WTC11 (cell line): ENCODE data around the gene ORM1.

Source experiments
- NFE2L1 ChIP-seq: sonication (generic); formaldehyde crosslinking; IDR thresholded peaks from 2 replicates; pipeline ENCODE4 v1.8.1; 2023; ENCODE audit warnings: missing genetic modification reagents
- TF ChIP-seq, protein P1 (sequence below): fragments of 200-600 bp; IDR thresholded peaks from 2 replicates; pipeline ENCODE4 v1.8.0; 2022; ENCODE audit warnings: antibody characterized with exemption
- TF ChIP-seq, protein P2 (sequence below): fragments of 250-450 bp; sonication (Bioruptor Pico); conservative IDR thresholded peaks from 2 replicates; pipeline ENCODE4 v1.9.0; 2021; ENCODE audit warnings: mild to moderate bottlenecking

- TF ChIP-seq, protein P1, sequence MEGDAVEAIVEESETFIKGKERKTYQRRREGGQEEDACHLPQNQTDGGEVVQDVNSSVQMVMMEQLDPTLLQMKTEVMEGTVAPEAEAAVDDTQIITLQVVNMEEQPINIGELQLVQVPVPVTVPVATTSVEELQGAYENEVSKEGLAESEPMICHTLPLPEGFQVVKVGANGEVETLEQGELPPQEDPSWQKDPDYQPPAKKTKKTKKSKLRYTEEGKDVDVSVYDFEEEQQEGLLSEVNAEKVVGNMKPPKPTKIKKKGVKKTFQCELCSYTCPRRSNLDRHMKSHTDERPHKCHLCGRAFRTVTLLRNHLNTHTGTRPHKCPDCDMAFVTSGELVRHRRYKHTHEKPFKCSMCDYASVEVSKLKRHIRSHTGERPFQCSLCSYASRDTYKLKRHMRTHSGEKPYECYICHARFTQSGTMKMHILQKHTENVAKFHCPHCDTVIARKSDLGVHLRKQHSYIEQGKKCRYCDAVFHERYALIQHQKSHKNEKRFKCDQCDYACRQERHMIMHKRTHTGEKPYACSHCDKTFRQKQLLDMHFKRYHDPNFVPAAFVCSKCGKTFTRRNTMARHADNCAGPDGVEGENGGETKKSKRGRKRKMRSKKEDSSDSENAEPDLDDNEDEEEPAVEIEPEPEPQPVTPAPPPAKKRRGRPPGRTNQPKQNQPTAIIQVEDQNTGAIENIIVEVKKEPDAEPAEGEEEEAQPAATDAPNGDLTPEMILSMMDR: no peak
- TF ChIP-seq NFE2L1: no peak
- TF ChIP-seq, protein P2, sequence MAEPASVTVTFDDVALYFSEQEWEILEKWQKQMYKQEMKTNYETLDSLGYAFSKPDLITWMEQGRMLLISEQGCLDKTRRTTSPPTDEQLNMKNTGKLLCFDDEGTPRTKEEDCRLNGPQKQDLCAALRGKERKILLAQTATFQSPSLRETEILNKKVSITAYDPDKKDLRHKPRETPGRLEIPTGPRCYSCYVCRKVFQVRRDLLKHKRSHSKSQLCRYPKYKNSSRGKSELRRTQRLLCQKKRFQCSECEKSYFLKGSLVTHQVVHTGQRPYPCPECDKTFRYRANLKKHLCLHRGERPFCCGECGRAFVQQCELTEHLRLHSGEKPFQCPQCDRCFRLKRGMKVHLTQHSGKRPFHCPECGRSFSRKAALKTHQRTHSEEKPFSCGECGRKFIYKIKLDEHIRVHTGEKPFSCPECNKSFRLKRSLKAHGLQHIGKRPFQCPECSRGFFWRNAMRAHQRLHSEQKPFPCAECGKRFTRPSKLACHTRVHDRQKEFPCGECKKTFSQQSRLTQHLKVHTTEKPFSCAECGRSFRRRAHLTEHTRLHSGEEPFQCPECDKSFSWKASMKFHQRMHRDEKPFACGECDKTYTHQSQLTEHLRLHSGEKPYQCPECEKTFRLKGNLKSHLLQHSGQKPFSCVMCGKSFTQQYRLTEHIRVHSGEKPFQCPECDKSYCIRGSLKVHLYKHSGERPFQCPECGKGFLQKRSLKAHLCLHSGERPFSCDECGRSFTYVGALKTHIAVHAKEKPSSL (CRISPR knock-in tag): no peak
Observed at GRCh38 chr9:114348906-114349482, 26.1 kb downstream of the ORM1 start.
